Cardiac muscle cell (in vitro differentiated cells and primary cell): ENCODE data around the gene ZBTB42. TPM values are rescaled to one million over a fixed set of nuclear protein-coding genes. Genes with fewer than 3 reads are reported as not detected.

Experiments used
- DNase-seq, 2 donors: peaks; one replicate each; pipeline versions ENCODE4 v3.0.0 to v3.0.0-alpha.2; 2010 to 2017; ENCODE audit warnings: low read depth in 1 of 2, low spot score in 1 of 2
- H3K27ac ChIP-seq: fragments of 200-600 bp; sonication (generic); 2 replicates; pipeline ENCODE4 v1.5.1; 2016
- H3K27me3 ChIP-seq: fragments of 200-600 bp; sonication (generic); 2 replicates; pipeline ENCODE4 v1.6.0; 2016; ENCODE audit warnings: control low read depth
- H3K36me3 ChIP-seq: fragments of 200-600 bp; sonication (generic); 2 replicates; pipeline ENCODE4 v1.5.1; 2016; ENCODE audit warnings: control low read depth
- H3K4me1 ChIP-seq: fragments of 200-600 bp; sonication (generic); 2 replicates; pipeline ENCODE4 v1.8.1; 2017; ENCODE audit warnings: low read depth, mild to moderate bottlenecking, mixed run types
- H3K4me3 ChIP-seq: fragments of 200-600 bp; sonication (generic); 2 replicates; pipeline ENCODE4 v1.5.1; 2016; ENCODE audit warnings: mild to moderate bottlenecking
- H3K9me3 ChIP-seq: fragments of 200-600 bp; sonication (generic); 2 replicates; pipeline ENCODE4 v1.5.1; 2017; ENCODE audit warnings: low read depth, mild to moderate bottlenecking, control low read depth
- CTCF ChIP-seq: IDR thresholded peaks from 2 replicates; pipeline ENCODE4 v1.5.1; 2012; ENCODE audit warnings: low read depth, mild to moderate bottlenecking, low read length
- polyA plus RNA-seq: library from polyadenylated mRNA; unstranded; fragments of >200 nt; fragmentation: Nextera tagmentation; extraction: Ambion mirVana; gene quantifications from 2 replicates; pipeline ENCODE4 v1.2.1, GENCODE V29; 2016
- total RNA-seq: library from RNA; depleted of rRNA; stranded (reverse); fragments of >200 nt; gene quantifications from 2 replicates; pipeline ENCODE4 v1.2.3, GENCODE V29; 2016

ZBTB42 gene
- total and polyA plus RNA-seq, 2 experiments from 2014 or later, result 9.6 to 26.4 TPM

- H3K4me3 ChIP-seq, result peak overlapping the region; percentile 28
- no peak for TF ChIP-seq CTCF
- H3K4me1 ChIP-seq, result peaks cover 13% of the 10 kb centered on the region
- H3K27me3 ChIP-seq, result peaks cover 45% of the 10 kb centered on the region
- peak in 1 of 2 donors; percentile 74 for DNase-seq
- H3K27ac ChIP-seq, result no peak overlapping the region
- no peaks in the 10 kb centered on the region for H3K9me3 ChIP-seq
- no peaks in the 10 kb centered on the region for H3K36me3 ChIP-seq
Observed at GRCh38 chr14:104843442-104844305, 42.8 kb downstream of the ZBTB42 start.

- no peak for TF ChIP-seq CTCF
- DNase-seq, result no peak
- peaks cover 13% of the 10 kb centered on the region for H3K4me1 ChIP-seq
- H3K9me3 ChIP-seq, result no peaks in the 10 kb centered on the region
- no peak overlapping the region for H3K27ac ChIP-seq
- H3K36me3 ChIP-seq, result no peaks in the 10 kb centered on the region
- H3K27me3 ChIP-seq, result peaks cover 45% of the 10 kb centered on the region
- peak overlapping the region; percentile 28 for H3K4me3 ChIP-seq
Observed at GRCh38 chr14:104844306-104845032, 43.6 kb downstream of the ZBTB42 start.

- Histone ChIP-seq H3K4me1 (peaks cover 13% of the 10 kb centered on the region), H3K36me3 (no peaks in the 10 kb centered on the region), H3K27me3 (peaks cover 45% of the 10 kb centered on the region), H3K4me3 (no peak overlapping the region), H3K9me3 (no peaks in the 10 kb centered on the region), H3K27ac (no peak overlapping the region)
- DNase-seq, result no peak
- TF ChIP-seq CTCF, result no peak
Observed at GRCh38 chr14:104845033-104845666, 44.2 kb downstream of the ZBTB42 start.

- peak in 1 of 2 donors; percentile 68 for DNase-seq
- Histone ChIP-seq H3K27me3 (peaks cover 42% of the 10 kb centered on the region), H3K36me3 (no peaks in the 10 kb centered on the region), H3K4me1 (peaks cover 13% of the 10 kb centered on the region), H3K9me3 (no peaks in the 10 kb centered on the region), H3K27ac (no peak overlapping the region), H3K4me3 (no peak overlapping the region)
- TF ChIP-seq CTCF, result no peak
Observed at GRCh38 chr14:104845834-104846441, 45.0 kb downstream of the ZBTB42 start.

- Histone ChIP-seq H3K9me3 (no peaks in the 10 kb centered on the region), H3K4me1 (no peaks in the 10 kb centered on the region)
- DNase-seq, result peak in 1 of 2 donors; percentile 8
Observed at GRCh38 chr14:104852280-104852663, 51.4 kb downstream of the ZBTB42 start.

More at GRCh38 chr14:104852280-104852663, 51.4 kb downstream of the ZBTB42 start:
- H3K27me3 ChIP-seq, result peaks cover 16% of the 10 kb centered on the region
- H3K27ac ChIP-seq, result no peak overlapping the region
- no peak for TF ChIP-seq CTCF
- H3K4me3 ChIP-seq, result no peak overlapping the region
- no peaks in the 10 kb centered on the region for H3K36me3 ChIP-seq
